Ectodermal cell (in vitro differentiated cells): ENCODE measurements around the gene DHX32.

Source experiments
- H3K27ac ChIP-seq: 2 replicates; pipeline ENCODE4 v1.7.0; 2013; ENCODE audit warnings: mild to moderate bottlenecking, low read depth, low read length; ENCODE audit not compliant: insufficient read depth, poor library complexity, severe bottlenecking
- H3K27me3 ChIP-seq: 2 replicates; pipeline ENCODE4 v1.7.0; 2013; ENCODE audit warnings: mild to moderate bottlenecking, low read length; ENCODE audit not compliant: insufficient read depth, control insufficient read depth, poor library complexity, severe bottlenecking
- H3K36me3 ChIP-seq: one replicate; pipeline ENCODE4 v1.7.0; 2013; ENCODE audit warnings: low read length; ENCODE audit not compliant: control insufficient read depth, insufficient read depth
- H3K4me1 ChIP-seq: one replicate; pipeline ENCODE4 v1.7.0; 2013; ENCODE audit warnings: low read length; ENCODE audit not compliant: control insufficient read depth, insufficient read depth
- H3K4me3 ChIP-seq: 2 replicates; pipeline ENCODE4 v1.7.0; 2013; ENCODE audit warnings: low read depth, low read length, control low read depth; ENCODE audit not compliant: insufficient read depth
- H3K9me3 ChIP-seq: 2 replicates; pipeline ENCODE4 v1.7.0; 2013; ENCODE audit warnings: mild to moderate bottlenecking, low read length, moderate library complexity; ENCODE audit not compliant: control insufficient read depth
- WGBS, 2 experiments: methylation state at CpG; one replicate each; pipeline ENCODE4 v1.1.7; 2013; ENCODE audit warnings: missing lambda C conversion rate in 2 of 2; 5-methylcytosine and 5-hydroxymethylcytosine counted together

DHX32 gene

DNA sequence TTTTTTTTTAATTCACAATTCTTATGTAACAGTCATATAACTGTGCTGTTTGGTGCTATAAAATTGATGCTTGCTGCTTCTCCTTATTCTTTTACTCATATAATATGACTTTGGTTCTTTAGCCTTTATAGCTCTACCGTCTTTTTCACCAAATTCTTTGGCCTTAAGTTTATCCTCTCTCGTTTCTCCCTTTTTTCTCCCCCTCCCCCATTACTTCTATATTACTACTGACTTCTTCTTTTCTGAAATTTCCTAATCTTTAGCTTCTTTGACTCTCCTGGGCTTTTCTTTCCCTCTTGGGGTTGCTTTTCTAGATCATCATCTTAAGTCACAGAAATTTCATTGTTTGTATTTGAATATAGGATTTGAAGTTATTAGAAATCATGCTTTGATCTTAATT is 54.0 kb downstream of the DHX32 start:
- Histone ChIP-seq H3K9me3 (no peaks in the 10 kb centered on the region), H3K36me3 (peaks cover 36% of the 10 kb centered on the region), H3K27me3 (no peaks in the 10 kb centered on the region), H3K27ac (no peak overlapping the region), H3K4me3 (no peak overlapping the region), H3K4me1 (peaks cover 7% of the 10 kb centered on the region)
- 91 to 97% methylated on average over 2 of the region's 2 CpGs for WGBS, 2 experiments

DNA sequence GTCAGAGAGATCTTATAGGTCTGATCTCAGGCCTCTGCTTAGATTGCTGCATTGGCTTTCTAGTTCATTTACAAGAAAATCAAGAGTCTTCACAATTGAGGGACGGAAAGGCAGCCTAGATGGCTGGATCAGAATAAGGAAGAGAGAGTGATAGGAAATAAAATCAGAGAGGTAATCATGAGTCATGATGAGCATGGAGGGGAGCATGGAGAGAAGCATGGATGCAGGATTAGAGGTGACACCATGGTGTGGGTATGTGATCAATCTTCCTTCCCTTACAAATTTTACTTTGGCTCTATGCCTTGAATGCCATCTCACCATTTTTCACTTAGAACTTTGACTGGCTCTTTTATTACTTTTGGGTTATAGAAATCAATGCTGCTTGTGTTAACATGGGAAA is 56.4 kb downstream of the DHX32 start:
- peaks cover 11% of the 10 kb centered on the region for H3K4me1 ChIP-seq
- 85 to 87% methylated on average over 1 of the region's 1 CpG for WGBS, 2 experiments
- no peaks in the 10 kb centered on the region for H3K27me3 ChIP-seq
- no peaks in the 10 kb centered on the region for H3K9me3 ChIP-seq
- H3K36me3 ChIP-seq = peaks cover 25% of the 10 kb centered on the region
- H3K27ac ChIP-seq = no peak overlapping the region
- H3K4me3 ChIP-seq = peak overlapping the region; percentile 98

DNA sequence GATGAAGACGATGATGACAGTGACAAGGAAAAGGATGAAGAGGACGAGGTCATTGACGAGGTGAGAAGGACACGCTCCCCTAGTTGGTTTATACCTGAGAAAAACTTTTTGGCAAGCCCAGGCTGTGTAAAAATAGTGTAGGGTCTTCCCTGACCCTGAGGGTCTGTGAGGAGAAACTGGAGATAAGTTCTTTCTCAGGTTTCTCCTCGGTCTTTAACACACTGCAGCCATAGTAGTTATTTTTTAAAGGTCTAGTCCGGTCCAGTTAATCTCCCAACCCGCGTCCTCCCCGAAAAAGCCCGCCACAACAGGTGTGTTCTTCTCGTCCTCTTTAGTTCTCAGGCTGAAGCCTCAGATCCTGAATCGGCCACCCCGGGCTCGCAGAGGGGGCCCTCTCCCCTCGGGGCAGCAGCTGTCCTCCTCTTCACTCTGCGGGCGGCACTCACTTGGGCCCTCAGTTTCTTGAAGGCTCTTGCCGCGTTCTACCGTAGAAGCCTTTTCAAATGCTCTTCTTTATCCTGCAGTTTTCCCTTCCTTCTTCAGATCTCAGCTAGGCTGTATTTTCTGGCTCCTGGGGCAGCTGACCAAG is 57.3 kb downstream of the DHX32 start:
- H3K9me3 ChIP-seq = no peaks in the 10 kb centered on the region
- H3K27ac ChIP-seq = peak overlapping the region; percentile 99
- H3K27me3 ChIP-seq = no peaks in the 10 kb centered on the region
- H3K4me3 ChIP-seq = peak overlapping the region; percentile 98
- peaks cover 16% of the 10 kb centered on the region for H3K36me3 ChIP-seq
- WGBS, 2 experiments = 0 to 1% methylated on average over 20 of the region's 20 CpGs
- H3K4me1 ChIP-seq = peaks cover 11% of the 10 kb centered on the region

DNA sequence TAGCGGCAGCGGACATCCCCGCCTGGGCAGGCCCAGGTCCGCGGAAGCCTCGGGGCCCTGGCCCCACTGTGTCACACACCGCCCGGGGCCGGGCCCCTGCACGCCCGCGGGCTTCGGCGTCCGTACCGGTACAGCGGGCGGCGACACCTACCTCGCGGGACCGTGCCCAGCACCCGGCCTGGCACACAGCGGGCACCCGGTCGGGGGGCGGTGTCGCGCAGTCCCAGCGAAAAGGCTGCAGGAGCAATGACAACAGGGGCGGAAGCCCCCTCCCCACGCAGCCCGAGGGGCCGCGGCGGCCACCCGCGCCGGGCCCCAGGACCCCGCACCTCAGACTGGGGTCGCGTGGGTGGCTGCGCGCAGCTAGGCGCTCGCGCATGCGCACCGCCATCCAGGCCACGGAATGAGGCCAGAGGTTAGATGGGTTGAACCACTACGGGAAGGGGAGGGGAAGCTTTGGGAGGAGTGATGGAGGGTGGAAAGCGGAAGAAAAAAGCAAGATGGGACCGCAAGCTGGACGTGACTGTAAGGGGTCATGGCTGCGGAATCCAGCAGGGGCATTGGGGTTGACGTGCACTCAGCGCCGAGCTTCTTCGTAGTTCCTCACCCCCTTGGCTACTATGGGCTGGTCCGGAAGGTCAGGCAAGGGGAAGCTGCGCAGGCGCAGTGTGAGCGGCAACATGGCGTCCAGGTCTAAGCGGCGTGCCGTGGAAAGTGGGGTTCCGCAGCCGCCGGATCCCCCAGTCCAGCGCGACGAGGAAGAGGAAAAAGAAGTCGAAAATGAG is 58.0 kb downstream of the DHX32 start, which contains the start of the genes BCCIP and UROS:
BCCIP (plus strand) TSS at position 669 of the 785 bp plus-strand sequence; CDS start at position 681, 12 bp downstream.
UROS (minus strand) TSS at position 381 of the 785 bp plus-strand sequence. CDS start 6,759 bp downstream, outside the sequence.
- Histone ChIP-seq H3K4me3 (peak within 1 kb of the TSS; percentile 98), H3K9me3 (no peaks in the 10 kb centered on the region), H3K27me3 (no peaks in the 10 kb centered on the region), H3K27ac (peak within 1 kb of the TSS; percentile 99), H3K36me3 (peaks cover 9% of the 10 kb centered on the region), H3K4me1 (peaks cover 11% of the 10 kb centered on the region)
- 0% methylated on average over 74 of the region's 74 CpGs for WGBS, 2 experiments

DNA sequence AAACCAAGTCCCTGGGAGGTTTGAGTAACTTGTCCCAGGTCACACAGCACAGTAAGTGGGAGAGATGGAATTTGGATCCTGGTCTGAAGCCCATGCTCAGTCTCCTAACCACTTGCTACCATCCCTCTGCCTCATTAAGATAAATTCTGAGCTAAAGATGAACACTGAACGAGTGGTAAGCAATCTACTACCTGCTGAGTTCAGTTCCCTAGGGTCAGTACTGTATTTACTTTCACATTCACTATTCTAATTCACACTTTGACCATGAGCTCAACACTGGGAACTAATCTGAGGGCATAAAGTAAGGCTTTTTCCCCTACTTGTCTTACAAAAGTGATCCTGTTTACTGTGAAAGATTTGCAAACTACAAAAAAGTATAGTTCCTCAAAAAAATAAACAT is 60.4 kb downstream of the DHX32 start:
- H3K27ac ChIP-seq = no peak overlapping the region
- peaks cover 11% of the 10 kb centered on the region for H3K4me1 ChIP-seq
- no peaks in the 10 kb centered on the region for H3K9me3 ChIP-seq
- no peaks in the 10 kb centered on the region for H3K27me3 ChIP-seq
- H3K4me3 ChIP-seq = no peak overlapping the region
- whole genome bisulfite sequencing, 2 experiments = 81 to 83% methylated on average over 1 of the region's 1 CpG
- peaks cover 1% of the 10 kb centered on the region for H3K36me3 ChIP-seq

DNA sequence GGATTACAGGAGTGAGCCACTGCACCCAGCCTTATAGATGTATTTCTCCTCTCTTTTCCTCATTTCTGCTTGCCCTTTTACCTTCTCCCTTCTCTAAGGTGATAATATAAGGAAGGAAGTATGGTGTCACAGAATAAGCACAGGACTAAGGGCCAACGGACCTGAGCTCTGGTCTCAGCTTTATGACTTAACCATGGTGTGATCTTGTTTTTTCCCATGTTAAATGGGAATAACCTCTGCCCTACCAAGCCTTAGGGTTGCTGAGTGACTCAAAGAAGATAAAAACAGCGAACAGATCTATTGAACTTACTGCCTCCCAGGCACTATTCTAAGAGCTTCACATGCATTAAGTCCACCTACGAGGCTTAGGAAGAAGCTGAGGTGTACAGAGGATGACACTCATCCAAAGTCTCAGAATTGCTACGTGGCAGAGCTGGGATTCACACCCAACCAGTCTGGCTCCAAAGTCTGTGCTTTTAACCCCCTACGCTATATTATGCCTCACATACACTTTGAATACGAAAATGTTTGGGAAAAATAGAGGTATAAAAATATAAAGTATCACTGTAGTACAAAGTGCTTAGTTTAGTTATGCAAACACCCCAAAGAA is 63.6 kb downstream of the DHX32 start:
- H3K36me3 ChIP-seq = peaks cover 9% of the 10 kb centered on the region
- WGBS, 2 experiments = 93 to 96% methylated on average over 4 to 5 of the region's 6 CpGs

DNA sequence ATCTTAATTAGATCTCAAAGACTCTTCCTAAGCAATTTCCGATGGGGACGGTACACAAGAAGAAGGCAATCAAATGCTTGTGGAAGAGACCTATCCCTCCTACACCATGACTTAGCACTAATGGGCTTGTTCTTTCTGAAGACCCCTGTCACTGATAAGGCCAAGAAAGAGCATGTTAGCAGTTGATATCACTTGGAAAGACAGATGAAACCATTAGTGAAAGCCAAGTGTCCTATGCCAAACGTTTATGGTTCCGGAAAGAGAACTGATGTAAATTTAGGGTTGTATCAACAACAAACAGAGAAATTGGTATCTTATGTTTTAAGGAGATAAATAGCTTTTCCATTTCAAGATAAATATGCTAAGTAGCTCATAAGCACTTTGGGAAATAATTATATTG is 64.5 kb downstream of the DHX32 start:
- 95 to 98% methylated on average over 4 of the region's 4 CpGs for WGBS, 2 experiments
- Histone ChIP-seq H3K36me3 (peaks cover 9% of the 10 kb centered on the region), H3K4me1 (no peaks in the 10 kb centered on the region), H3K9me3 (no peaks in the 10 kb centered on the region), H3K27ac (no peak overlapping the region), H3K27me3 (no peaks in the 10 kb centered on the region), H3K4me3 (no peak overlapping the region)

More for the DNA sequence above, 63.6 kb downstream of the DHX32 start:
- Histone ChIP-seq H3K27me3 (no peaks in the 10 kb centered on the region), H3K27ac (no peak overlapping the region), H3K4me3 (no peak overlapping the region), H3K9me3 (no peaks in the 10 kb centered on the region), H3K4me1 (peaks cover 4% of the 10 kb centered on the region)

DNA sequence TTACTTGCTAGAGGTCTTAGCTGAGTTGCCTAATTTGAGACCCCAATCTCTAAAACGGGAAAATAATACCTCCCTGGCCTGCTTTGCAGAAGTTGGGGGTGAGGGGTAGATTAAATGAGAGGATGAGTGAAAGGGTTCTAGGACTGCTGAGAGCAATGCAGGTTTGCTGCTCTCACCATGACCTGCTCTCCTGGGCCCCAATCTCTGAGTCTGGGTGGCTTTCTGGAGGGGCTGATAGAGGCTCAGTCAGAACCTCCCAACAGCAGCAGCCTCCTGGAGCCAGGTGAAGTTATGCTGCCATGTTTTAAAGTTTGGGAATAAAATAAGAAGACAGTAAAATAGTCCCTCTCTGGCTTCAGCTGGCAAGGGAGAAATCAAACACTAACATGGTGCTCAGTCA is 65.3 kb downstream of the DHX32 start:
- 6% methylated on average over 1 of the region's 1 CpG; no CpG with 5 or more reads in 1 of the 2 experiments for WGBS, 2 experiments
- no peak overlapping the region for H3K4me3 ChIP-seq
- no peak overlapping the region for H3K27ac ChIP-seq
- H3K36me3 ChIP-seq = peaks cover 9% of the 10 kb centered on the region
- H3K9me3 ChIP-seq = no peaks in the 10 kb centered on the region
- peaks cover 3% of the 10 kb centered on the region for H3K4me1 ChIP-seq
- H3K27me3 ChIP-seq = no peaks in the 10 kb centered on the region

DNA sequence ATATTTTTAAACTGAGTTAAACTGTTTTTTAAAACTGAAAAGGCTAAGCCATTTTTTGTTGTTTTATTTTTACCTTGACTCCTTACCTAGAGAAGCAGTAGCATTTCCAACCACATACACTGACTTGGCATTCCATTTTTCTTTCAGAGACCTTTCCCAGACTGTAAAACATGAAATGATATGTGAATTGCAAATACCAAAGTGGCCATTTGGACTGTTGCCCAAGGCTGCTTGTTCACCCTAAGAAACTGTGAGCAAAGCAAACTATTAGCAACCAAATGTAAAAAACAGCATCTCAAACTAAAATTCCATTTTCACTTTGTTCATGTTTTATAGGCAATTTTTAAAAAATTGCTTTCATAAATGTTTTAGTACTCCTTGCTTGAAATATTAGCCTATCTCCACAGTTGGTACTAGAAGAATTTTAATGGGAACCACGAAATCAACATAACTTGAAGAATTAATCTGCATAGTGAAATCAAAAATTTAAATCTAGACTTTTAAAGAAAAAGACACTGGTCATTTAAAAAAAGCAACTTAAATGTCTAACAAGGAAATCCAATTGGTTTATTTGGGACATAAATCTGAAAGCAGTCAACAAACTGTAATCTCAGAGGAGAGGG is 68.9 kb downstream of the DHX32 start:
- Histone ChIP-seq H3K4me1 (peaks cover 7% of the 10 kb centered on the region), H3K27me3 (no peaks in the 10 kb centered on the region), H3K9me3 (no peaks in the 10 kb centered on the region), H3K36me3 (peaks cover 20% of the 10 kb centered on the region), H3K4me3 (no peak overlapping the region), H3K27ac (no peak overlapping the region)
- 100% methylated on average over 1 of the region's 1 CpG; no CpG with 5 or more reads in 1 of the 2 experiments for WGBS, 2 experiments

DNA sequence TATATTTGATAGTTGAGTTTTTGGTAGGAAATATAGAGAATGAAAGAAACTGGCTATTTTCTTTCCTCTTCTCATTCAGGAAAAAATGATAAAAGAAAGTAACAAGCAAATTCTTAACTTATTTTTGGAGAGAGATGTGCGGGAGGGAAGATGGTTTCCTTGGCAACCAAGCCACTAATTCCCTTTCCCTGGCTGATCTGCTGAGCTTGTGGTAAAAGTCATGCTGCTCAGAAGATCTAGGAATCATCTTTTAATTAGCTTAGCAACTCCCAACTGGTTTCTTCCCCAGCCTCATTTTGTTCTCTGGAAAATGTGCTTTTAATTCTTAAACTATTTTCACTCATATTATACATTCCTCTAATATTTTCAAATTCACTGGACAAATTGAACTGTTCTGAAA is 69.8 kb downstream of the DHX32 start:
- no peak overlapping the region for H3K27ac ChIP-seq
- no peak overlapping the region for H3K4me3 ChIP-seq
- H3K4me1 ChIP-seq = peaks cover 7% of the 10 kb centered on the region
- no peaks in the 10 kb centered on the region for H3K27me3 ChIP-seq
- peaks cover 23% of the 10 kb centered on the region for H3K36me3 ChIP-seq
- no peaks in the 10 kb centered on the region for H3K9me3 ChIP-seq
- 86 to 88% methylated on average over 1 of the region's 1 CpG for WGBS, 2 experiments
